GM12801 (cell line): ENCODE data around the gene AGBL4.

Experiments used
- TF ChIP-seq, protein P1 (sequence below): IDR thresholded peaks from one replicate; pipeline ENCODE4 v1.5.1; 2011; ENCODE audit warnings: control low read depth; ENCODE audit not compliant: insufficient read length; ENCODE audit errors: extremely low read depth

AGBL4 gene

GRCh38 chr1:48730164-48730910 is 1293.4 kb downstream of the AGBL4 start:
- TF ChIP-seq, protein P1, sequence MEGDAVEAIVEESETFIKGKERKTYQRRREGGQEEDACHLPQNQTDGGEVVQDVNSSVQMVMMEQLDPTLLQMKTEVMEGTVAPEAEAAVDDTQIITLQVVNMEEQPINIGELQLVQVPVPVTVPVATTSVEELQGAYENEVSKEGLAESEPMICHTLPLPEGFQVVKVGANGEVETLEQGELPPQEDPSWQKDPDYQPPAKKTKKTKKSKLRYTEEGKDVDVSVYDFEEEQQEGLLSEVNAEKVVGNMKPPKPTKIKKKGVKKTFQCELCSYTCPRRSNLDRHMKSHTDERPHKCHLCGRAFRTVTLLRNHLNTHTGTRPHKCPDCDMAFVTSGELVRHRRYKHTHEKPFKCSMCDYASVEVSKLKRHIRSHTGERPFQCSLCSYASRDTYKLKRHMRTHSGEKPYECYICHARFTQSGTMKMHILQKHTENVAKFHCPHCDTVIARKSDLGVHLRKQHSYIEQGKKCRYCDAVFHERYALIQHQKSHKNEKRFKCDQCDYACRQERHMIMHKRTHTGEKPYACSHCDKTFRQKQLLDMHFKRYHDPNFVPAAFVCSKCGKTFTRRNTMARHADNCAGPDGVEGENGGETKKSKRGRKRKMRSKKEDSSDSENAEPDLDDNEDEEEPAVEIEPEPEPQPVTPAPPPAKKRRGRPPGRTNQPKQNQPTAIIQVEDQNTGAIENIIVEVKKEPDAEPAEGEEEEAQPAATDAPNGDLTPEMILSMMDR = no peak

DNA sequence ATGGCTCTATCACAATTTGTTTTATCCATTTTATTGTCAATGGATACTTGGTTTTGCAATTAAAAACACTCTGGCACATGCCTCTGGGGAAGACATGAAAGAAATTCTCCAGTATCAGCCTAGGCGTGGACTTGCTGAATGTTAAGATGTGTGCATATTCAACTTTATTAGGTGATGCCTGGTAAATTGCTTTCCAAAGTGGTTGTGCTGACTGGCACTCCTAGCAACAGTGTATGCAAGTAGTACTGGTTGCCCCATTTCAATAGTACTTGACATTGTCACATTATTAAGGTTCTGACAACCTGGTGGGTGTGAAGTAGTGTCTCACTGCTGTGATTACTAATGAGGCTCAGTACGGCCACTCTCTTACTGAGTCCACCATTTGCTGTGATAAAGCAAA is 1295.2 kb downstream of the AGBL4 start:
- TF ChIP-seq, protein P1 = no peak

DNA sequence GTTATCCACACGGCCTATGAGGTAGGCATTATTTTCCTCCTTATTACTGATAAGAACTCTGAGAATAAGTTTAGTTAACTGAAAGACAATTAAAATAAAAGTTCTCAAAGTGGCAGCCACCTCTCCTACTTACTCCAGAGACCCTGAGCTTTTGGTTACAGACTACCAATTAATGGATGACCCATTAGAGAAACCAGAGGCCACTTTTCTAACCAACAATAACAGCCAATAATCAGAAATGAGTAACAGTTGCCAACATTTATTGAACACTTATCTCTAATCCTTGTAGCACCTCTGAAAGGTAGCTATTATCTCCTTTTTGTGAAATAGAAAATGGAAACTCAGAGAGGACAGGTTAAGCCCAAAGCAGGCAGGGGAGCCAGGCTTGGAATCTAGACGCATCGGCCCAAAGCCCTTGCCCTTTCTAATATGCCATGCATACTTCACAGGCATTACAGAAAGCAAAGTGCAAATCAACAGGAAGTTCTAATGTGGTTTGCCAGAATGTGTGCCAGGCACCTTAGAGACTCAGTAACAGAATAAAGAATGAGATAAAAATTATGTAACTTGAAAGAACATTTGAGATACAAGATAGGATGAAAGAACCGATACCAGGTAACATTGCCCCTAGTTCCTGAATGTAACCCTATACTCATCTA is 1297.1 kb downstream of the AGBL4 start:
- TF ChIP-seq, protein P1 = no peak

DNA sequence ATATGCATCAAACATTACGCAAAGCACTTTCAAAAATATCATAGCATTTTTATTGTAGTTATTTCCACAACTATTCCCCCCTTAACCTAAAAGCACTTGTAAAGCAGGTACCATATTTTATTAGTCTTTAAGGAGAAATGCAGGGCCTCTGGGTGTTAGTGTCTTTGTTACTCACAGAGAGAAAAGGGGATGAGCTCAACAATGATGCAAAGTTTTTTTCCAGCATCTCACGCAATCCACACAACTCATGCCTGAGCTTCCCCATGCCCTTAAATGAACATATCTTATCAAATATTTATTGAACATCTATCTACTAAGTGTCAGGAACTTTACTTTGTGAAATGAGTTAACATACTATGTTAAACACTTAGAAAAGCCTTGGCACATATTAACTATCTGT is 1297.6 kb downstream of the AGBL4 start:
- TF ChIP-seq, protein P1 = no peak

- TF ChIP-seq, protein P1 = no peak
Observed at GRCh38 chr1:48725341-48726046, 1298.3 kb downstream of the AGBL4 start.

- TF ChIP-seq, protein P1 = no peak
Observed at GRCh38 chr1:48720929-48721328, 1302.8 kb downstream of the AGBL4 start.

DNA sequence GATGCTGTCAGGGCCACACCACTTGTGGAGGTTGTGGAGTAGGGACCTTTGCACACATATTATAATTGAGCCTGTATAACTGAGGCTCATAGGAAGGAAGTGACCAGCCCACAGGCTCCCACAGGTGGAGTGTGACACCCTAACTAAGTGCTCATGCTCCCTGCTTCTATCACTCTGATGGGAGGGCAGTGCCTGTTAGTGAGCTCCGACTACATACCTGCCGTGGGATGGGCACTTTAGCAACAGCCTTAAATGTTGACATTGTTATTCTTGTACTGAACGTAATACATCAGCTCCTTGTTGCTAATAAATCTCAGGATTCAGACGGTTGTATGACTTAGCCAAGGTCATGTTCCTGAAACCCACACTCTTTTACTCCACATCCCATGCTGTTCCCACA is 1305.0 kb downstream of the AGBL4 start:
- TF ChIP-seq, protein P1 = no peak
